DOHH2 (cell line): ENCODE data around the gene MCTS1.
A peak's percentile ranks its signal among the peaks of the same experiment; 100 is the strongest.

Experiments used
- H3F3A ChIP-seq: fragments of 200-600 bp; sonication (generic), shearing (Covaris generic); 2 replicates; pipeline ENCODE4 v1.6.0; 2016; ENCODE audit warnings: antibody characterized with exemption, mild to moderate bottlenecking; ENCODE audit not compliant: control insufficient read depth, insufficient read depth
- H3K27ac ChIP-seq: fragments of 200-600 bp; sonication (generic); 2 replicates; pipeline ENCODE4 v1.5.1; 2014; ENCODE audit warnings: low read depth, mild to moderate bottlenecking, low read length, moderate library complexity
- H3K27me3 ChIP-seq: fragments of 200-600 bp; sonication (generic); 2 replicates; pipeline ENCODE4 v1.6.1; 2014; ENCODE audit warnings: mild to moderate bottlenecking, low read length, mixed read lengths; ENCODE audit not compliant: control insufficient read depth
- H3K36me3 ChIP-seq: fragments of 200-600 bp; sonication (generic); 2 replicates; pipeline ENCODE4 v1.6.1; 2014; ENCODE audit warnings: mild to moderate bottlenecking, low read length, moderate library complexity, mixed read lengths; ENCODE audit not compliant: control insufficient read depth
- H3K4me1 ChIP-seq: fragments of 200-600 bp; sonication (generic); 2 replicates; pipeline ENCODE4 v1.6.1; 2014; ENCODE audit warnings: mild to moderate bottlenecking, low read length, mixed read lengths; ENCODE audit not compliant: control insufficient read depth
- H3K4me2 ChIP-seq: fragments of 200-600 bp; sonication (generic); 2 replicates; pipeline ENCODE4 v1.6.0; 2014; ENCODE audit warnings: mild to moderate bottlenecking, low read length, moderate library complexity
- H3K4me3 ChIP-seq: fragments of 200-600 bp; sonication (generic); 2 replicates; pipeline ENCODE4 v1.5.1; 2014; ENCODE audit warnings: mild to moderate bottlenecking, low read length, mixed read lengths
- H3K79me2 ChIP-seq: fragments of 200-600 bp; sonication (generic); 2 replicates; pipeline ENCODE4 v1.6.1; 2014; ENCODE audit warnings: mild to moderate bottlenecking, low read length, mixed read lengths; ENCODE audit not compliant: control insufficient read depth
- H3K9me2 ChIP-seq: fragments of 200-600 bp; sonication (generic); replicated peaks from 2 replicates; pipeline ENCODE4 v1.6.1; 2014; ENCODE audit warnings: mild to moderate bottlenecking, low read length, mixed read lengths; ENCODE audit not compliant: control insufficient read depth
- H3K9me3 ChIP-seq: fragments of 200-600 bp; sonication (generic); 2 replicates; pipeline ENCODE4 v1.6.1; 2014; ENCODE audit warnings: antibody characterized with exemption, low read length, mixed read lengths; ENCODE audit not compliant: control insufficient read depth, insufficient read depth
- H4K20me1 ChIP-seq: fragments of 200-600 bp; sonication (generic); 2 replicates; pipeline ENCODE4 v1.6.0; 2014; ENCODE audit warnings: low read depth, mild to moderate bottlenecking, antibody characterized with exemption, low read length, moderate library complexity; ENCODE audit not compliant: control insufficient read depth, insufficient read depth
- CTCF ChIP-seq: fragments of 200-600 bp; sonication (generic); IDR thresholded peaks from one replicate; pipeline ENCODE4 v1.5.1; 2014; ENCODE audit warnings: antibody characterized with exemption, mild to moderate bottlenecking, low read depth, low read length; ENCODE audit not compliant: poor library complexity, severe bottlenecking
- EZH2phosphoT487 ChIP-seq: fragments of 200-600 bp; sonication (generic); IDR thresholded peaks from 2 replicates; pipeline ENCODE4 v1.6.1; 2017; ENCODE audit warnings: borderline replicate concordance, mild to moderate bottlenecking, antibody characterized with exemption, low read length, moderate library complexity, mixed read lengths

The MCTS1 gene

GRCh38 chrX:120575379-120576114 is 28.4 kb upstream of the MCTS1 start:
- Histone ChIP-seq H3K4me3 (no peak overlapping the region), H3K27ac (no peak overlapping the region), H4K20me1 (no peaks in the 10 kb centered on the region), H3K27me3 (no peaks in the 10 kb centered on the region), H3F3A (no peaks in the 10 kb centered on the region), H3K36me3 (no peaks in the 10 kb centered on the region), H3K9me2 (no peaks in the 10 kb centered on the region), H3K4me2 (no peak overlapping the region), H3K4me1 (0 out of 2 replicates have a peak, but pooled peaks cover 3% of the 10 kb centered on the region), H3K79me2 (no peaks in the 10 kb centered on the region), H3K9me3 (no peaks in the 10 kb centered on the region)
- no peak for TF ChIP-seq EZH2phosphoT487

GRCh38 chrX:120585702-120586101 is 18.2 kb upstream of the MCTS1 start:
- Histone ChIP-seq H3K36me3 (no peaks in the 10 kb centered on the region), H3K9me3 (no peaks in the 10 kb centered on the region), H3K27ac (no peak overlapping the region), H3K4me3 (no peak overlapping the region), H3K27me3 (no peaks in the 10 kb centered on the region), H3K9me2 (no peaks in the 10 kb centered on the region), H3K4me1 (no peaks in the 10 kb centered on the region), H3K79me2 (no peaks in the 10 kb centered on the region), H3F3A (no peaks in the 10 kb centered on the region), H3K4me2 (no peak overlapping the region), H4K20me1 (no peaks in the 10 kb centered on the region)
- TF ChIP-seq CTCF, result no peak
- TF ChIP-seq EZH2phosphoT487, result no peak

GRCh38 chrX:120604361-120604782 is 471 bp downstream of the MCTS1 start:
- Histone ChIP-seq H3K9me3 (no peaks in the 10 kb centered on the region), H3K27me3 (no peaks in the 10 kb centered on the region), H3K4me1 (peaks cover 12% of the 10 kb centered on the region; the same call in 1 of the 2 replicates), H3F3A (no peaks in the 10 kb centered on the region), H3K27ac (peak overlapping the region; percentile 88), H3K4me2 (peak overlapping the region; percentile 81), H3K36me3 (peaks cover 25% of the 10 kb centered on the region), H3K4me3 (peak overlapping the region; percentile 77), H4K20me1 (no peaks in the 10 kb centered on the region), H3K79me2 (peaks cover 37% of the 10 kb centered on the region), H3K9me2 (no peaks in the 10 kb centered on the region)
- TF ChIP-seq EZH2phosphoT487 (no peak), CTCF (no peak)

GRCh38 chrX:120612086-120612485 is 8.2 kb downstream of the MCTS1 start:
- H3K27ac ChIP-seq, result no peak overlapping the region
- H4K20me1 ChIP-seq, result no peaks in the 10 kb centered on the region
- TF ChIP-seq CTCF (no peak), EZH2phosphoT487 (no peak)
- H3F3A ChIP-seq, result no peaks in the 10 kb centered on the region
- H3K9me2 ChIP-seq, result no peaks in the 10 kb centered on the region
- no peak overlapping the region for H3K4me2 ChIP-seq
- H3K4me1 ChIP-seq, result peaks cover 5% of the 10 kb centered on the region
- peaks cover 46% of the 10 kb centered on the region for H3K36me3 ChIP-seq
- no peaks in the 10 kb centered on the region for H3K27me3 ChIP-seq
- no peaks in the 10 kb centered on the region for H3K9me3 ChIP-seq
- peaks cover 6% of the 10 kb centered on the region for H3K79me2 ChIP-seq
- H3K4me3 ChIP-seq, result no peak overlapping the region
